AG09309 (cell line): ENCODE data around the gene ZNF148.

Experiments
- DNase-seq: peaks from one replicate; pipeline ENCODE4 v3.0.0-alpha.2; 2010; ENCODE audit warnings: low read depth
- H3K4me3 ChIP-seq: 2 replicates; pipeline ENCODE4 v1.5.1; 2011; ENCODE audit warnings: mild to moderate bottlenecking, low read depth, low read length, moderate library complexity; ENCODE audit not compliant: control insufficient read depth
- TF ChIP-seq, protein P1 (sequence below): IDR thresholded peaks from 2 replicates; pipeline ENCODE4 v1.5.1; 2011; ENCODE audit warnings: mild to moderate bottlenecking, low read depth, low read length, inconsistent platforms; ENCODE audit not compliant: insufficient read depth, control insufficient read depth; ENCODE audit errors: missing control alignments

ZNF148 gene

DNA sequence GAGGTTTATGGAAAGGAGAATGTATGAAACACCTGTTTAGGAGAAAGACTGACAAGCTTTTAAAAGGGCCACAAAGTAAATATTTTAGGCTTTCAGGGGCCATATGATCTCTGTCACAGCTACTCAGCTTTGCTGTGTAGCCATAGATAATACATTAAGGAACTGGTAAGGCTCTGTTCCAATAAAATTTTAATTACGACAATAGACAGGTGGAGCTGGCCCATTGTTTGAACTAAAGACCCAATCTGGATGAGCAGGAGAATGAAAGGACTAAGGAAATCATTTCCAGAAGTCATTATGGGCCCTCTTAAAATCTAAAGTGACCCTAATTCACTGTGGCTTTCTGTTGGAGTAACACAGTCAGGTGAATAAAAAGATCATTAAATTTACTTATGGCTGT, 114.1 kb downstream of the ZNF148 start:
- H3K4me3 ChIP-seq, result no peak overlapping the region
- TF ChIP-seq, protein P1, sequence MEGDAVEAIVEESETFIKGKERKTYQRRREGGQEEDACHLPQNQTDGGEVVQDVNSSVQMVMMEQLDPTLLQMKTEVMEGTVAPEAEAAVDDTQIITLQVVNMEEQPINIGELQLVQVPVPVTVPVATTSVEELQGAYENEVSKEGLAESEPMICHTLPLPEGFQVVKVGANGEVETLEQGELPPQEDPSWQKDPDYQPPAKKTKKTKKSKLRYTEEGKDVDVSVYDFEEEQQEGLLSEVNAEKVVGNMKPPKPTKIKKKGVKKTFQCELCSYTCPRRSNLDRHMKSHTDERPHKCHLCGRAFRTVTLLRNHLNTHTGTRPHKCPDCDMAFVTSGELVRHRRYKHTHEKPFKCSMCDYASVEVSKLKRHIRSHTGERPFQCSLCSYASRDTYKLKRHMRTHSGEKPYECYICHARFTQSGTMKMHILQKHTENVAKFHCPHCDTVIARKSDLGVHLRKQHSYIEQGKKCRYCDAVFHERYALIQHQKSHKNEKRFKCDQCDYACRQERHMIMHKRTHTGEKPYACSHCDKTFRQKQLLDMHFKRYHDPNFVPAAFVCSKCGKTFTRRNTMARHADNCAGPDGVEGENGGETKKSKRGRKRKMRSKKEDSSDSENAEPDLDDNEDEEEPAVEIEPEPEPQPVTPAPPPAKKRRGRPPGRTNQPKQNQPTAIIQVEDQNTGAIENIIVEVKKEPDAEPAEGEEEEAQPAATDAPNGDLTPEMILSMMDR, result no peak
- DNase-seq, result no peak

DNA sequence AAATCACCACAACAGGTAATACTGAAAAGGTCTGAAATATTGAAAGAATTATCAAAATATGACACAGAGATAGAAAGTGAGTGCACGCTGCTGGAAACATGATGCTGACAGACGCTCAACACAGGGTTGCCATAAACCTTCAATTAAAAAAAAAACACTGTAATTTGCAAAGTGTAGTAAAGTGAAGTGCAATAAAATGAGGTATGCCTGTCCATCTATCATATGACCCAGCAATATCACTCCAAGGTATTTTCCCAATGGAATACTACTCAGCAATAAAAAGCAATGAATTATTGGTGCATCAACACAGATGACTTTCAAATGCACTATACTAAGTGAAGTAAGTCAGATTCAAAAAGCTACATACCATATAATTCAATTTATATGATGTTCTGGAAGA, 115.0 kb downstream of the ZNF148 start:
- no peak for DNase-seq
- TF ChIP-seq, protein P1, result no peak
- H3K4me3 ChIP-seq, result no peak overlapping the region

DNA sequence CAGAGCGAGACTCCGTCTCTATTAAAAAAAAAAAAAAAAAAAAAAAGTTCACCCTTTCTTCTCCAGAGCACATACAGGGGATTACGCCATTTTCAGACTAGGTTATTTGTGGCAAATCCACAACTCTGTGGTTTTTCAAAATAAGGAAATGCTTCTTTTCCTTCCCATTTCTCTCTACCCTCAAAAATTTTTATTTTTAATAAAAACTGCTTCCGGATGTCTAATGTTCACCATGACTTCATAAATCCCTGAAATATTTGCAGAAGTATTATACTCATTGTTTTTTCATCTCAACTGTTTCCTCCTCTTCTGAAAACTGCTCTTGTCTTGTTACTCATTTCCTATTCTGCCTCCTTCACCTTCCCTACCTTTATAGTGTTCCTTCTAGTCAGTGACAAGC, 117.6 kb downstream of the ZNF148 start:
- DNase-seq, result no peak
- no peak overlapping the region for H3K4me3 ChIP-seq
- TF ChIP-seq, protein P1, result no peak

DNA sequence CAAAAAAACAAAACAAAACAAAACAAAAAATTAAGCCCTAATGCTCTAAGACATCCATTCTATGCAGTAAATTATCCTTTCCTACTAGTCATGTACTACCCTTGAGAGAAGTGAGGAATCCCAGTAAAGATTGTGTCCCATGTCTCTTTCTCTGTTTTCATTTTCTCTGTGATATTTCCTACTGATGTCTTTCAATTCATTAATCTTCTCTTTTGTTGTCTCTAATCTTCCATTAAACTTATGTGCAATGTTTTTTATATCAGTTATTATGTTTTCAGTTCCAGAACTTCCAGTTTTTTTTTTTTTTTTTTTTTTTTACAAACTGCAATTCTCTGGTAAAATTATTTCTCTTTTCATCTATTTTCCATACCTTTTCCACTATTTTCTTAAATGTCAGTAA, 118.5 kb downstream of the ZNF148 start:
- no peak overlapping the region for H3K4me3 ChIP-seq
- TF ChIP-seq, protein P1, result no peak
- no peak for DNase-seq

DNA sequence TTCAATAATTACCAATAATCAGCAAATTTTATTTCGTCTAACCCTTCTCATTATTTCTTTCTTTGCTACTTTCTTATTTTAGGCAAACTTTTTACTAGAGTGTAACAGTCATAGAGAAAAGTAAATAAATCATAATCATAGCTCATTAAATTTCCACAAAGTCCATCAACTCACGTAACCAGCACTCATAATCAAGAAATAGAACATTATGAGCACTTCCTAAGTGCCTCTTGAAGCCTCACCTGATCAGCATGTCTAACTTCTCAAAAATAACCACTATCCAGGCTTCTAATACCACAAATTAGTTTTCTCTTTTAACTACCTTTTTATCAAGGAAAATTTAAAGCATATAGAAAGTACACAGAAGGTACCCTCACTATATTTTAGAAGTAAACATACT, 124.2 kb downstream of the ZNF148 start:
- no peak overlapping the region for H3K4me3 ChIP-seq
- TF ChIP-seq, protein P1, result no peak
- no peak for DNase-seq

DNA sequence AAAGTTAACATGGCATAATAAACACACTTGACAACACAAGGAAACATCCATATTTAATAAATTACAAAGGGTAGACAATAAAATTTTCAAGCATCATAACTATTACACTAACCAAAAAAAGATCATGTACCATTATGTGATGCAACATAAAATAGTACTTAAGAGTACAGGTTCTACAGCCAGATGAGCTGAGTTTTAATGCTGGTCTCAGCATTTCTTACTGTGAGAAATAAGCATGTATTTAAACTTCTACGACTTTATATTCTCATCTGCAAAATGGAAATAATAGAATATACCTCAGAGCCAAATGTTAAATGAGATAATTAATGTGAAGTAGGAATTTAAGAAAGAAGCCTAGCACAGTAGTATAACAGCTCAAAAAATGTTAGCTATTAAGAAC, 128.9 kb downstream of the ZNF148 start:
- TF ChIP-seq, protein P1, result no peak
- H3K4me3 ChIP-seq, result no peak overlapping the region
- DNase-seq, result no peak

DNA sequence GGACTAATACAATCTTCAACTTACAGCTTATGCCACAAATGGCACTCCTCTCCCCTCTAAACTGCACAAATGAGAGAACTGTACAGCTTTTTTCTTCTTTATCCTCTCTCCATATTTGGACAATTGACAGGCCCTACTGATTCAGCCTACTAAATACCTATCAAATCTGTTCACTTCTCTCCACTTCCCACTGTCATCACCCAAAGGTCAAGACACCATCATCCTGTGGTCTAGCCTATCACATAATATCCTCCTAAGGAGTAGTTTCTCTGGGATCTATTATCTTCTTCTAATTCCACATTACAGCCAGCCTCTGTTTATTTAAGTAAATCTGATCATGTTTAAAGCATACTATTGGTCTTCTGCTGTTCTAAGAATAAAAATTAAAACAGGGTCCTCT, 129.6 kb downstream of the ZNF148 start:
- no peak for DNase-seq
- TF ChIP-seq, protein P1, result no peak
- H3K4me3 ChIP-seq, result no peak overlapping the region
